HG03280 (cell line): ENCODE data around the gene DNTT.

Experiments used
- ATAC-seq: cut with Tn5 transposase; IDR thresholded peaks from one replicate; pipeline ENCODE4 v1.9.1; 2021; ENCODE audit warnings: mild to moderate bottlenecking, moderate library complexity; ENCODE audit not compliant: unreplicated experiment

Gene DNTT

GRCh38 chr10:96275685-96276418 is 28.4 kb upstream of the DNTT start:
- no peak for ATAC-seq

GRCh38 chr10:96276426-96276825 is 27.8 kb upstream of the DNTT start:
- no peak for ATAC-seq

- ATAC-seq, result no peak
Observed at GRCh38 chr10:96276831-96277230, 27.4 kb upstream of the DNTT start.

- no peak for ATAC-seq
Observed at GRCh38 chr10:96279191-96279641, 25.0 kb upstream of the DNTT start.

- ATAC-seq, result no peak
Observed at GRCh38 chr10:96280859-96281258, 23.4 kb upstream of the DNTT start.

- ATAC-seq, result no peak
Observed at GRCh38 chr10:96281444-96282029, 22.7 kb upstream of the DNTT start.

GRCh38 chr10:96283351-96283750 is 20.9 kb upstream of the DNTT start:
- ATAC-seq, result no peak

- no peak for ATAC-seq
Observed at GRCh38 chr10:96283756-96284155, 20.5 kb upstream of the DNTT start.

- ATAC-seq, result no peak
Observed at GRCh38 chr10:96285331-96285752, 18.9 kb upstream of the DNTT start.

GRCh38 chr10:96287392-96288105 is 16.7 kb upstream of the DNTT start:
- ATAC-seq, result peak; percentile 54

- peak; percentile 63 for ATAC-seq
Observed at GRCh38 chr10:96288151-96288621, 16.0 kb upstream of the DNTT start.

- ATAC-seq, result no peak
Observed at GRCh38 chr10:96289218-96289910, 14.9 kb upstream of the DNTT start.

GRCh38 chr10:96290368-96291133 is 13.7 kb upstream of the DNTT start:
- ATAC-seq, result no peak

- ATAC-seq, result peak; percentile 49
Observed at GRCh38 chr10:96292971-96293920, 11.0 kb upstream of the DNTT start.

GRCh38 chr10:96295475-96295874 is 8.8 kb upstream of the DNTT start:
- no peak for ATAC-seq

GRCh38 chr10:96297486-96297885 is 6.7 kb upstream of the DNTT start:
- no peak for ATAC-seq

- no peak for ATAC-seq
Observed at GRCh38 chr10:96298362-96298761, 5.9 kb upstream of the DNTT start.

- ATAC-seq, result no peak
Observed at GRCh38 chr10:96299383-96299782, 4.9 kb upstream of the DNTT start.

GRCh38 chr10:96301616-96302015 is 2.6 kb upstream of the DNTT start:
- no peak for ATAC-seq
